Measurements from ENCODE around the gene CEP126. TPM values are rescaled to one million over a fixed set of nuclear protein-coding genes. Genes with fewer than 3 reads are reported as not detected.

CEP126 gene
- total RNA-seq, 4 donors from 2014 or later: 4.7 to 9.2 (median 7.1) TPM

DNA sequence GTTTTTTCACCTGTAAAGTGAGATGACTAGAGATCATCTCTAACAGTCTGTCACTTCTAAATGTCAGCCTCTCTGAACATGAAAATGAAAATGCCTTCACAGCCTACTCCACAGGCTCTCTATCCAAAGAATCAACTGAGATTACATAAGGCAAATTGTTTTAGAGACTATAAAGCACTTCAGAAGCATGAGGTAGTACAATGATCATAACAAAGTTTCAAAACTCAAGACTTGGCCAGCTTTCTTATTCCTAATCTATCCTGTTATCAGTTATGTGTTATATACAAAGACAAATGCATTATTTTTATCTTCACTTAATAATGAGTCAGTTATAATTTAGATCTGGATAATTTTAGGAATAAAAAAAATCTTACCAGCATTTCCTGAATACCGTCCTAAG lies 20.3 kb upstream of the CEP126 start:
- intact Hi-C loops (cut with DNase I; ENCODE audit: low total_unique reads): no loop called here
- Histone ChIP-seq H3K27me3 (no peaks in the 10 kb centered on the region), H3K27ac (no peak overlapping the region), H3K4me1 (no peaks in the 10 kb centered on the region), H3K36me3 (no peaks in the 10 kb centered on the region), H3K9me3 (no peaks in the 10 kb centered on the region), H3K4me3 (no peak overlapping the region)
- TF ChIP-seq, protein P1, sequence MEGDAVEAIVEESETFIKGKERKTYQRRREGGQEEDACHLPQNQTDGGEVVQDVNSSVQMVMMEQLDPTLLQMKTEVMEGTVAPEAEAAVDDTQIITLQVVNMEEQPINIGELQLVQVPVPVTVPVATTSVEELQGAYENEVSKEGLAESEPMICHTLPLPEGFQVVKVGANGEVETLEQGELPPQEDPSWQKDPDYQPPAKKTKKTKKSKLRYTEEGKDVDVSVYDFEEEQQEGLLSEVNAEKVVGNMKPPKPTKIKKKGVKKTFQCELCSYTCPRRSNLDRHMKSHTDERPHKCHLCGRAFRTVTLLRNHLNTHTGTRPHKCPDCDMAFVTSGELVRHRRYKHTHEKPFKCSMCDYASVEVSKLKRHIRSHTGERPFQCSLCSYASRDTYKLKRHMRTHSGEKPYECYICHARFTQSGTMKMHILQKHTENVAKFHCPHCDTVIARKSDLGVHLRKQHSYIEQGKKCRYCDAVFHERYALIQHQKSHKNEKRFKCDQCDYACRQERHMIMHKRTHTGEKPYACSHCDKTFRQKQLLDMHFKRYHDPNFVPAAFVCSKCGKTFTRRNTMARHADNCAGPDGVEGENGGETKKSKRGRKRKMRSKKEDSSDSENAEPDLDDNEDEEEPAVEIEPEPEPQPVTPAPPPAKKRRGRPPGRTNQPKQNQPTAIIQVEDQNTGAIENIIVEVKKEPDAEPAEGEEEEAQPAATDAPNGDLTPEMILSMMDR (IDR thresholded peaks at IDR 0.05): no peak
- no peak for TF ChIP-seq POLR2A (IDR thresholded peaks at IDR 0.05)
- DNase-seq: no peak

DNA sequence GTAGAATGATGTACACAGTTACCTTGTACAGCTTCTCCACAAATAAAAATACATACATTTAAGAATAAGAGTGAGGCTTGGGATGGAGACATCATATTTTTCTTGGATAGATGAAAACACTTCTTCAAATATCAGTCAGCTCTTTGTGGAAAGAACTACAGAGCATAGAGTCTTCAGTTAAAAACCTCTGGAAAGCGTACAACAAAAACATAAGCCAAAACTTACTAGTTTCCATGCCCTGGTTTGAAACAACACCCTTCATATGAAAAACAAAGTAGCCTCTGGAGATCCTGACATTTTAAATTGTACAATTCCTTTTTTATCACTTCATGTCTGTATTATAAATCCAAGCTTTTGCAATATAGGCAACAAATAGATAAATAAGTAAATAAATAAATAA lies 7.0 kb upstream of the CEP126 start:
- Histone ChIP-seq H3K27ac (no peak overlapping the region), H3K27me3 (no peaks in the 10 kb centered on the region), H3K36me3 (no peaks in the 10 kb centered on the region), H3K4me1 (no peaks in the 10 kb centered on the region), H3K9me3 (no peaks in the 10 kb centered on the region), H3K4me3 (no peak overlapping the region)
- intact Hi-C loops (cut with DNase I; ENCODE audit: low total_unique reads): no loop called here
- TF ChIP-seq, protein P1 (IDR thresholded peaks at IDR 0.05): no peak
- TF ChIP-seq POLR2A (IDR thresholded peaks at IDR 0.05): no peak
- no peak for DNase-seq

DNA sequence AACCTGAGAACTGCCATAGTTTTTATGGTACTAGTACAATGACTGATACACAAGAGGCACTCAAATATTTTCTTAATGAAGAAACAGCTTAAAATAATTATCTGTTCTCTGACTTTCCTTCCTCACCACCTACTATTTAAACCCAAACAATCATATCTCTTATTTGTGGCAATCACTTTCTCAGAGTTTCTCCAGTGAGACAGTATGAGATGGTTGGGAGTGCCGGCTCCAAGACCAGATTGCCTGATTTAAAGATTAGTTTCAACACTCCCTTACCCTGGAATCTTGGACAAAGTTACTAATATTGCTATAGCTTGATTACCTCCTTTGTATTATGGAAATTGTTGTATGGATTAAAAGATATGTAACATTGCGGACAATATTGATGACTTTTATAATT lies 5.7 kb upstream of the CEP126 start:
- H3K27ac ChIP-seq: no peak overlapping the region
- no peaks in the 10 kb centered on the region for H3K9me3 ChIP-seq
- H3K27me3 ChIP-seq: no peaks in the 10 kb centered on the region
- H3K4me3 ChIP-seq: no peak overlapping the region
- H3K4me1 ChIP-seq: peaks cover 0 to 3% of the 10 kb centered on the region in 2 donors
- H3K36me3 ChIP-seq: no peaks in the 10 kb centered on the region
- no peak for DNase-seq
- intact Hi-C loops (cut with DNase I; ENCODE audit: low total_unique reads): no loop called here
- no peak for TF ChIP-seq POLR2A (IDR thresholded peaks at IDR 0.05)
- TF ChIP-seq, protein P1 (IDR thresholded peaks at IDR 0.05): no peak

DNA sequence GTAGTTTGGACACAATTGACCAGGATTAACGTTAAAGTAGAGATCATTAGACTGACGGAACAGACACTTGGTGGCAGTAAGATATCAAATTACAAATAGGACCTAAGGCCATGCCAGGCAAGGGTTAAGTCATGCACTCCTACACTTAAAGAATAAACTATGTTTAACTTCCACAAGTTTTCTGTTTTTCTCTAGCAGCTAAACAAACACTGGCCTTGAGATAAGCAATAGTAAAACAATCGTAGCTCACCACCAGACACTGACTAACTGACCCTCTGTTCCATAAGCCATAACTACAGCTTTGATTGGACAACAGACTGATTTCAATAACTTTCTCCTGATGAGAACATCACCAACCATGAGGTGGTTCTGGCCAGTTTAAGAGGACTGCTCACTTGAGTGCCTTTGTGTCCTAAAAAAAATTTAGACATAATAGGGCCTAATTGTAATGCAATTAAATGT lies 2.0 kb upstream of the CEP126 start:
- no peak overlapping the region for H3K27ac ChIP-seq
- H3K9me3 ChIP-seq: no peaks in the 10 kb centered on the region
- no peak for DNase-seq
- intact Hi-C loops (cut with DNase I; ENCODE audit: low total_unique reads): no loop called here
- no peaks in the 10 kb centered on the region for H3K36me3 ChIP-seq
- no peaks in the 10 kb centered on the region for H3K27me3 ChIP-seq
- TF ChIP-seq POLR2A (IDR thresholded peaks at IDR 0.05): no peak
- TF ChIP-seq, protein P1 (IDR thresholded peaks at IDR 0.05): no peak
- no peak overlapping the region for H3K4me3 ChIP-seq
- peaks cover 0 to 5% of the 10 kb centered on the region in 2 donors for H3K4me1 ChIP-seq

DNA sequence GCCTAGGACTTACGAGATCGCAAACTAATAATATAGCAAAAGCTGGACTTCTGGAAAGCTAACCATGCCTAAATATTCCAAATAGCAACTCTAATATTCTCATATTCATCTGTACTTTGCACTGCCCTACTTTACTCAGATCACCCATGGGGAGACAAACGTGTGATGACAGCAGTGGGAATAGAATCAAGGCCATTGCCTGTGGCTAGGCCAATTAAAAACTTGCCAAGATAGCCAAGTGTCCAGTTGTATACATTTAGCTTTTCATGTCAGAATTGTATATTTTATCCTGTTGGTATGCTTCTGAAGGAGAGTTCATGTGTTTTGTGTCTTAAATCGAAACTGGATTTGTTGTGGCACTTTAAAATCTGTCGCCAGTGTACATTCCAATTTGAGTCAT lies 1.2 kb upstream of the CEP126 start:
- H3K4me1 ChIP-seq: peaks cover 0 to 5% of the 10 kb centered on the region in 2 donors
- no peak for TF ChIP-seq POLR2A (IDR thresholded peaks at IDR 0.05)
- TF ChIP-seq, protein P1 (IDR thresholded peaks at IDR 0.05): no peak
- no peaks in the 10 kb centered on the region for H3K27me3 ChIP-seq
- no peaks in the 10 kb centered on the region for H3K9me3 ChIP-seq
- peak overlapping the region; percentile 86 to 94 for H3K27ac ChIP-seq
- DNase-seq: no peak
- no peaks in the 10 kb centered on the region for H3K36me3 ChIP-seq
- H3K4me3 ChIP-seq: no peak overlapping the region
- intact Hi-C loops (cut with DNase I; ENCODE audit: low total_unique reads): no loop called here

Measured in uterus (tissue), 4 donors.